NCI-H146 (cell line): ENCODE measurements around the gene PISD.
"Not testable (repeated sequence)": the region's sequence is repeated elsewhere in the genome, so short reads cannot be mapped to it uniquely, and the experiment has no call there.

Source experiments
- DNase-seq: peaks from one replicate; lab custom pipeline; 2025; lab: John Stamatoyannopoulos, UW

Gene PISD

GRCh38 chr22:31607696-31608095, 54.3 kb downstream of the PISD start:
- no peak for DNase-seq

- peak; percentile 6 for DNase-seq
These were observed 56.0 kb downstream of the PISD start for GRCh38 chr22:31605851-31606585.

- no peak for DNase-seq
These were observed 57.0 kb downstream of the PISD start for GRCh38 chr22:31604746-31605705.

- DNase-seq, result no peak
These were observed 57.8 kb downstream of the PISD start for GRCh38 chr22:31604137-31604705.

GRCh38 chr22:31603574-31603973, 58.4 kb downstream of the PISD start:
- no peak for DNase-seq

- no peak for DNase-seq
These were observed 58.9 kb downstream of the PISD start for GRCh38 chr22:31603081-31603525.

- no peak for DNase-seq
These were observed 59.6 kb downstream of the PISD start for GRCh38 chr22:31602259-31602952.

GRCh38 chr22:31595271-31595670, 66.7 kb downstream of the PISD start:
- DNase-seq, result no peak

GRCh38 chr22:31590161-31590560, 71.9 kb downstream of the PISD start:
- not testable (repeated sequence) for DNase-seq

GRCh38 chr22:31588970-31589675, 72.9 kb downstream of the PISD start:
- DNase-seq, result no peak

- DNase-seq, result no peak
These were observed 75.7 kb downstream of the PISD start for GRCh38 chr22:31586137-31586920.

GRCh38 chr22:31585161-31585859, 76.7 kb downstream of the PISD start:
- DNase-seq, result no peak

- no peak for DNase-seq
These were observed 77.2 kb downstream of the PISD start for GRCh38 chr22:31584804-31585160.

- DNase-seq, result no peak
These were observed 78.0 kb downstream of the PISD start for GRCh38 chr22:31583861-31584485.

- DNase-seq, result peak; percentile 95
These were observed 82.2 kb downstream of the PISD start for GRCh38 chr22:31579835-31580242.

GRCh38 chr22:31578171-31578570, 83.8 kb downstream of the PISD start:
- no peak for DNase-seq

GRCh38 chr22:31577711-31578110, 84.3 kb downstream of the PISD start:
- no peak for DNase-seq

- DNase-seq, result no peak
These were observed 86.8 kb downstream of the PISD start for GRCh38 chr22:31575190-31575589.

- DNase-seq, result no peak
These were observed 87.9 kb downstream of the PISD start for GRCh38 chr22:31574055-31574670.
